Spleen (tissue), 7 donors: ENCODE results near the gene WT1.

Experiments used
- CTCF ChIP-seq, 11 experiments: fragments of 200-600 bp in 7 of 11; fragments of 450-650 bp in 4 of 11; sonication (generic) in 4 of 11; IDR thresholded peaks in 8 of 11; conservative IDR thresholded peaks in 3 of 11; 1 replicate in 7 of 11; 2 replicates in 4 of 11; pipeline versions ENCODE4 v1.4.0 to v1.8.0; 2016 to 2021; ENCODE audit warnings: antibody characterized with exemption in 11 of 11, inconsistent platforms in 4 of 11, mild to moderate bottlenecking in 1 of 11
- POLR2AphosphoS5 ChIP-seq, 3 donors: sonication (generic); formaldehyde crosslinking; IDR thresholded peaks; one replicate each; pipeline ENCODE4 v1.5.1; 2017; ENCODE audit warnings: antibody characterized with exemption in 3 of 3
- donor health status: DM: no; HTN: no; CAD: no; lungs with moderate emphysema.
- donor health status: DM: no; HTN: no; CAD: no.
- donor health status: DM: no; HTN: no; CAD: no.

GRCh38 chr11:32396331-32396730 lies 39.0 kb downstream of the WT1 start:
- TF ChIP-seq CTCF (IDR thresholded peaks at IDR 0.05 in 8 of 11, conservative IDR thresholded peaks at IDR 0.05 in 3 of 11) (no peak), POLR2AphosphoS5 (IDR thresholded peaks at IDR 0.05) (no peak)
